ENCODE results near the gene FGD2. TPM values are rescaled to one million over a fixed set of nuclear protein-coding genes. Genes with fewer than 3 reads are reported as not detected.

The FGD2 gene
- total RNA-seq, 4 donors from 2014 or later = 13.1 to 46.4 (median 29.6) TPM

GRCh38 chr6:36964908-36965307, 40.5 kb upstream of the FGD2 start:
- DNase-seq = no peak
- no peaks in the 10 kb centered on the region for H3K9me3 ChIP-seq
- H3K27me3 ChIP-seq = no peaks in the 10 kb centered on the region
- peaks cover 0 to 25% (median 10%) of the 10 kb centered on the region in 4 donors for H3K36me3 ChIP-seq
- in situ Hi-C loops (cut with MboI; ENCODE audit: low pct_ligation_motif_present in 1 of 4, low pct_unique_long_range_greater_than_20kb in 1 of 4, low sequenced_read_pairs in 3 of 4) = no loop called here
- no peak overlapping the region for H3K27ac ChIP-seq
- peaks cover 0 to 5% (median 0%) of the 10 kb centered on the region in 4 donors for H3K4me1 ChIP-seq
- TF ChIP-seq POLR2A (IDR thresholded peaks at IDR 0.05) = no peak
- TF ChIP-seq CTCF (IDR thresholded peaks at IDR 0.05) = no peak
- no peak for TF ChIP-seq EP300 (IDR thresholded peaks at IDR 0.05; ENCODE audit: low read depth)
- no peak for TF ChIP-seq POLR2AphosphoS5 (IDR thresholded peaks at IDR 0.05)
- intact Hi-C loops (cut with DNase I; ENCODE audit: low total_unique reads) = no loop called here
- 86% methylated on average over 4 of the region's 4 CpGs; no CpG with 5 or more reads in 1 of the 2 donors for WGBS, 2 donors (ENCODE audit: low coverage in 1 of 2)
- H3K4me3 ChIP-seq = no peak overlapping the region

- WGBS, 2 donors (ENCODE audit: low coverage in 1 of 2) = 83% methylated on average over 3 of the region's 3 CpGs; no CpG with 5 or more reads in 1 of the 2 donors
- intact Hi-C loops (cut with DNase I; ENCODE audit: low total_unique reads) (no loop called here), in situ Hi-C loops (cut with MboI; ENCODE audit: low pct_ligation_motif_present in 1 of 4, low pct_unique_long_range_greater_than_20kb in 1 of 4, low sequenced_read_pairs in 3 of 4) (no loop called here)
- Histone ChIP-seq H3K27me3 (no peaks in the 10 kb centered on the region), H3K27ac (no peak overlapping the region), H3K36me3 (peaks cover 0 to 48% (median 20%) of the 10 kb centered on the region in 4 donors), H3K9me3 (no peaks in the 10 kb centered on the region), H3K4me3 (no peak overlapping the region), H3K4me1 (peaks cover 0 to 5% (median 0%) of the 10 kb centered on the region in 4 donors)
- TF ChIP-seq POLR2A (IDR thresholded peaks at IDR 0.05) (no peak), POLR2AphosphoS5 (IDR thresholded peaks at IDR 0.05) (no peak), EP300 (IDR thresholded peaks at IDR 0.05; ENCODE audit: low read depth) (no peak), CTCF (IDR thresholded peaks at IDR 0.05) (no peak)
- DNase-seq = no peak
Measured at GRCh38 chr6:36967301-36967700, 38.2 kb upstream of the FGD2 start.

- no peak for DNase-seq
- H3K4me1 ChIP-seq = peaks cover 0 to 5% (median 0%) of the 10 kb centered on the region in 4 donors
- H3K27ac ChIP-seq = no peak overlapping the region
- H3K9me3 ChIP-seq = no peaks in the 10 kb centered on the region
- in situ Hi-C loops (cut with MboI; ENCODE audit: low pct_ligation_motif_present in 1 of 4, low pct_unique_long_range_greater_than_20kb in 1 of 4, low sequenced_read_pairs in 3 of 4) (no loop called here), intact Hi-C loops (cut with DNase I; ENCODE audit: low total_unique reads) (no loop called here)
- no peak overlapping the region for H3K4me3 ChIP-seq
- H3K36me3 ChIP-seq = peaks cover 0 to 53% (median 22%) of the 10 kb centered on the region in 4 donors
- H3K27me3 ChIP-seq = no peaks in the 10 kb centered on the region
- TF ChIP-seq CTCF (IDR thresholded peaks at IDR 0.05) (no peak), EP300 (IDR thresholded peaks at IDR 0.05; ENCODE audit: low read depth) (no peak)
- 91 to 100% methylated on average over 1 to 4 of the region's 4 CpGs for WGBS, 2 donors (ENCODE audit: low coverage in 1 of 2)
Measured at GRCh38 chr6:36967757-36968156, 37.7 kb upstream of the FGD2 start.

- peaks cover 0 to 60% (median 24%) of the 10 kb centered on the region in 4 donors for H3K36me3 ChIP-seq
- H3K27me3 ChIP-seq = no peaks in the 10 kb centered on the region
- no peak overlapping the region for H3K27ac ChIP-seq
- in situ Hi-C loops (cut with MboI; ENCODE audit: low pct_ligation_motif_present in 1 of 4, low pct_unique_long_range_greater_than_20kb in 1 of 4, low sequenced_read_pairs in 3 of 4) (no loop called here), intact Hi-C loops (cut with DNase I; ENCODE audit: low total_unique reads) (no loop called here)
- peaks cover 0 to 5% (median 0%) of the 10 kb centered on the region in 4 donors for H3K4me1 ChIP-seq
- TF ChIP-seq CTCF (IDR thresholded peaks at IDR 0.05) = no peak
- no peaks in the 10 kb centered on the region for H3K9me3 ChIP-seq
- DNase-seq = peak; percentile 37
- H3K4me3 ChIP-seq = no peak overlapping the region
- WGBS, 2 donors (ENCODE audit: low coverage in 1 of 2) = 81 to 83% methylated on average over 6 to 16 of the region's 16 CpGs
Measured at GRCh38 chr6:36968266-36968977, 37.0 kb upstream of the FGD2 start.

Data from transverse colon (tissue), 4 donors.